ENCODE results near the gene BLOC1S3. TPM values are rescaled to one million over a fixed set of nuclear protein-coding genes. Genes with fewer than 3 reads are reported as not detected.

The BLOC1S3 gene
- total and polyA plus RNA-seq, 2 of the 4 experiments (the other 2 are of a cell fraction), result 1.1 to 4.9 TPM

- no peak for ATAC-seq (ENCODE audit: low read depth)
- no peak overlapping the region for H2BK120ac ChIP-seq (ENCODE audit: low read depth, low read length)
- WGBS, 2 experiments (ENCODE audit: extremely low coverage in 2 of 2, insufficient read length in 1 of 2), result 97% methylated on average over 4 of the region's 18 CpGs; no CpG with 5 or more reads in 1 of the 2 experiments
Measured at GRCh38 chr19:45147835-45148676, 30.5 kb upstream of the BLOC1S3 start.

More at GRCh38 chr19:45147835-45148676, 30.5 kb upstream of the BLOC1S3 start:
- H3K14ac ChIP-seq (replicated peaks; ENCODE audit: low read depth, low read length), result no peak overlapping the region
- no peak overlapping the region for H3K18ac ChIP-seq (ENCODE audit: low read depth, low read length)
- H2AFZ ChIP-seq (replicated peaks; ENCODE audit: low read length, poor library complexity), result no peak overlapping the region
- H3K9me3 ChIP-seq (ENCODE audit: control insufficient read depth, insufficient read depth, low read length), result no peaks in the 10 kb centered on the region
- in situ Hi-C loops (cut with MboI; ENCODE audit: low sequenced_read_pairs), result no loop called here
- no peak overlapping the region for H2BK15ac ChIP-seq (ENCODE audit: low read depth, low read length)
- H4K8ac ChIP-seq (ENCODE audit: low read depth in 2 of 2, low read length in 2 of 2), result no peak overlapping the region
- POLR2A ChIA-PET (ENCODE audit: unreplicated experiment), result no interaction called here
- no peak overlapping the region for H2BK5ac ChIP-seq (ENCODE audit: low read depth, low read length, poor library complexity, severe bottlenecking)
- dilution Hi-C loops (cut with HindIII; ENCODE audit: low sequenced_read_pairs, unreplicated experiment), result no loop called here
- H4K91ac ChIP-seq (ENCODE audit: insufficient read depth, low read depth, low read length), result no peak overlapping the region
- H3K4me2 ChIP-seq (ENCODE audit: low read depth, low read length), result no peak overlapping the region
- no peak for DNase-seq
- H3K4ac ChIP-seq (ENCODE audit: low read depth, low read length), result no peak overlapping the region
- H3K27ac ChIP-seq (ENCODE audit: insufficient read depth, low read length), result no peak overlapping the region
- peaks cover 4% of the 10 kb centered on the region; the same call in 1 of the 2 replicates for H4K20me1 ChIP-seq (ENCODE audit: insufficient read depth, low read length)
- intact Hi-C loops (cut with micrococcal nuclease), result no loop called here
- no peak overlapping the region for H3K4me3 ChIP-seq (ENCODE audit: insufficient read depth, low read depth, low read length)
- peaks cover 0 to under 1% of the 10 kb centered on the region in 2 experiments; a peak in 1 of 4 replicates for H3K79me1 ChIP-seq (ENCODE audit: low read depth in 1 of 2, low read length in 2 of 2)
- H3K9me1 ChIP-seq (ENCODE audit: insufficient read depth, low read length), result no peaks in the 10 kb centered on the region; the same call in 1 of the 2 replicates
- no peak for TF ChIP-seq POLR2A (IDR thresholded peaks at IDR 0.05; ENCODE audit: low read depth, low read length)
- peaks cover 16% of the 10 kb centered on the region for H3K27me3 ChIP-seq (ENCODE audit: control insufficient read depth, insufficient read depth, low read length)
- H3K36me3 ChIP-seq (ENCODE audit: control insufficient read depth, insufficient read depth, low read length), result peaks cover 26% of the 10 kb centered on the region
- H3K4me1 ChIP-seq (ENCODE audit: control insufficient read depth, insufficient read depth, low read length), result peaks cover 6% of the 10 kb centered on the region
- no peak overlapping the region for H3K9ac ChIP-seq (ENCODE audit: low read depth, low read length)
- CTCF ChIA-PET, result no interaction called here
- H2AK5ac ChIP-seq (ENCODE audit: low read depth, low read length), result no peak overlapping the region
- no TSS peak for BruUV-seq (replicated peaks)
- no peak overlapping the region for H2BK20ac ChIP-seq (ENCODE audit: low read depth, low read length)
- H3K56ac ChIP-seq (ENCODE audit: extremely low read depth, insufficient read depth, low read length), result no peak overlapping the region
- no peak overlapping the region for H3K23ac ChIP-seq (ENCODE audit: low read depth, low read length)
- H4K5ac ChIP-seq (ENCODE audit: low read depth, low read length), result no peak overlapping the region
- H2AK9ac ChIP-seq (replicated peaks; ENCODE audit: low read depth, low read length, poor library complexity), result no peak overlapping the region
